Neural progenitor cell (in vitro differentiated cells): ENCODE measurements around the gene MBD4. TPM values are rescaled to one million over a fixed set of nuclear protein-coding genes. Genes with fewer than 3 reads are reported as not detected.

ENCODE experiments used
- DNase-seq: peaks from one replicate; pipeline ENCODE4 v3.0.0-alpha.2; 2016; ENCODE audit warnings: low spot score
- H2AFZ ChIP-seq: fragments of 200-600 bp; sonication (generic); replicated peaks from 2 replicates; pipeline ENCODE4 v1.6.1; 2016; ENCODE audit warnings: antibody characterized with exemption
- H3F3A ChIP-seq: fragments of 200-600 bp; sonication (generic); 2 replicates; pipeline ENCODE4 v1.6.1; 2016; ENCODE audit warnings: antibody characterized with exemption, low read depth
- H3K27ac ChIP-seq: fragments of 200-600 bp; sonication (generic); 2 replicates; pipeline ENCODE4 v1.5.1; 2016; ENCODE audit warnings: mild to moderate bottlenecking
- H3K27me3 ChIP-seq: fragments of 200-600 bp; sonication (generic); 2 replicates; pipeline ENCODE4 v1.6.1; 2016; ENCODE audit warnings: mild to moderate bottlenecking, moderate library complexity
- H3K36me3 ChIP-seq: fragments of 200-600 bp; sonication (generic); 2 replicates; pipeline ENCODE4 v1.5.1; 2016
- H3K4me1 ChIP-seq: fragments of 200-600 bp; sonication (generic); 2 replicates; pipeline ENCODE4 v1.6.1; 2016; ENCODE audit warnings: mixed run types
- H3K4me2 ChIP-seq: fragments of 200-600 bp; sonication (generic); 2 replicates; pipeline ENCODE4 v1.6.1; 2016
- H3K4me3 ChIP-seq: fragments of 200-600 bp; sonication (generic); 2 replicates; pipeline ENCODE4 v1.5.1; 2016
- H3K79me2 ChIP-seq: fragments of 200-600 bp; sonication (generic); 2 replicates; pipeline ENCODE4 v1.6.1; 2016; ENCODE audit warnings: low read depth
- H3K9ac ChIP-seq: fragments of 200-600 bp; sonication (generic); 2 replicates; pipeline ENCODE4 v1.6.1; 2016
- H3K9me3 ChIP-seq: fragments of 200-600 bp; sonication (generic); 2 replicates; pipeline ENCODE4 v1.5.1; 2016; ENCODE audit warnings: low read depth
- H4K20me1 ChIP-seq: fragments of 200-600 bp; sonication (generic); 2 replicates; pipeline ENCODE4 v1.6.1; 2016; ENCODE audit warnings: low read depth
- H3K27ac Mint-ChIP-seq: 3 replicates; pipeline ENCODE4 v1.8.0; 2021; ENCODE audit warnings: mixed read lengths
- H3K27me3 Mint-ChIP-seq: 2 replicates; pipeline ENCODE4 v1.8.0; 2022; ENCODE audit warnings: low read depth, mild to moderate bottlenecking, inconsistent platforms, moderate library complexity, mixed read lengths; ENCODE audit not compliant: insufficient read depth
- H3K36me3 Mint-ChIP-seq: 3 replicates; pipeline ENCODE4 v1.8.0; 2021; ENCODE audit warnings: mixed read lengths
- H3K4me1 Mint-ChIP-seq: 3 replicates; pipeline ENCODE4 v1.8.0; 2021; ENCODE audit warnings: mixed read lengths
- H3K4me3 Mint-ChIP-seq: 3 replicates; pipeline ENCODE4 v1.8.0; 2021; ENCODE audit warnings: mild to moderate bottlenecking, moderate library complexity, mixed read lengths
- H3K9me3 Mint-ChIP-seq: 3 replicates; pipeline ENCODE4 v1.8.0; 2020; ENCODE audit warnings: mixed read lengths
- EZH2 ChIP-seq: fragments of 200-600 bp; sonication (generic); IDR thresholded peaks from 2 replicates; pipeline ENCODE4 v1.6.1; 2017; ENCODE audit warnings: antibody characterized with exemption, mild to moderate bottlenecking, moderate library complexity
- EZH2phosphoT487 ChIP-seq: fragments of 200-600 bp; sonication (generic); IDR thresholded peaks from 2 replicates; pipeline ENCODE4 v1.6.1; 2017; ENCODE audit warnings: antibody characterized with exemption
- total RNA-seq: library from RNA; depleted of rRNA; stranded (reverse); fragments of >200 nt; gene quantifications from 2 replicates; pipeline ENCODE4 v1.2.3, GENCODE V29; 2015; ENCODE audit warnings: low replicate concordance
- TF ChIP-seq, protein P1 (sequence below): fragments of 200-600 bp; sonication (generic); IDR thresholded peaks from 2 replicates; pipeline ENCODE4 v1.5.1; 2017; ENCODE audit warnings: antibody characterized with exemption, mild to moderate bottlenecking

The MBD4 gene
- total RNA-seq, 1 donor from 2014 or later = 46.3 TPM

GRCh38 chr3:129475863-129476262, 36.1 kb upstream of the MBD4 start:
- no peaks in the 10 kb centered on the region for H3K4me1 ChIP-seq
- H3K27ac ChIP-seq = no peak overlapping the region
- H2AFZ ChIP-seq = no peak overlapping the region
- no peaks in the 10 kb centered on the region for H3K79me2 ChIP-seq
- no peaks in the 10 kb centered on the region for H3F3A ChIP-seq
- DNase-seq = no peak
- no peaks in the 10 kb centered on the region for H3K27me3 ChIP-seq
- Mint-ChIP-seq H3K36me3 (peaks cover 27% of the 10 kb centered on the region), H3K27ac (no peak overlapping the region), H3K9me3 (no peaks in the 10 kb centered on the region), H3K4me3 (no peak overlapping the region), H3K27me3 (peaks cover 5% of the 10 kb centered on the region), H3K4me1 (peaks cover 19% of the 10 kb centered on the region)
- H3K9ac ChIP-seq = no peak overlapping the region
- no peaks in the 10 kb centered on the region for H3K9me3 ChIP-seq
- H3K36me3 ChIP-seq = no peaks in the 10 kb centered on the region
- H3K4me3 ChIP-seq = no peak overlapping the region
- H4K20me1 ChIP-seq = no peaks in the 10 kb centered on the region
- TF ChIP-seq EZH2phosphoT487 = no peak
- no peak for TF ChIP-seq EZH2
- TF ChIP-seq, protein P1, sequence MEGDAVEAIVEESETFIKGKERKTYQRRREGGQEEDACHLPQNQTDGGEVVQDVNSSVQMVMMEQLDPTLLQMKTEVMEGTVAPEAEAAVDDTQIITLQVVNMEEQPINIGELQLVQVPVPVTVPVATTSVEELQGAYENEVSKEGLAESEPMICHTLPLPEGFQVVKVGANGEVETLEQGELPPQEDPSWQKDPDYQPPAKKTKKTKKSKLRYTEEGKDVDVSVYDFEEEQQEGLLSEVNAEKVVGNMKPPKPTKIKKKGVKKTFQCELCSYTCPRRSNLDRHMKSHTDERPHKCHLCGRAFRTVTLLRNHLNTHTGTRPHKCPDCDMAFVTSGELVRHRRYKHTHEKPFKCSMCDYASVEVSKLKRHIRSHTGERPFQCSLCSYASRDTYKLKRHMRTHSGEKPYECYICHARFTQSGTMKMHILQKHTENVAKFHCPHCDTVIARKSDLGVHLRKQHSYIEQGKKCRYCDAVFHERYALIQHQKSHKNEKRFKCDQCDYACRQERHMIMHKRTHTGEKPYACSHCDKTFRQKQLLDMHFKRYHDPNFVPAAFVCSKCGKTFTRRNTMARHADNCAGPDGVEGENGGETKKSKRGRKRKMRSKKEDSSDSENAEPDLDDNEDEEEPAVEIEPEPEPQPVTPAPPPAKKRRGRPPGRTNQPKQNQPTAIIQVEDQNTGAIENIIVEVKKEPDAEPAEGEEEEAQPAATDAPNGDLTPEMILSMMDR = no peak
- H3K4me2 ChIP-seq = no peak overlapping the region

GRCh38 chr3:129474984-129475804, 35.4 kb upstream of the MBD4 start:
- no peak for DNase-seq
- H3K27ac ChIP-seq = no peak overlapping the region
- Mint-ChIP-seq H3K4me3 (no peak overlapping the region), H3K27me3 (peaks cover 5% of the 10 kb centered on the region), H3K9me3 (no peaks in the 10 kb centered on the region), H3K27ac (no peak overlapping the region), H3K36me3 (peaks cover 23% of the 10 kb centered on the region), H3K4me1 (peaks cover 15% of the 10 kb centered on the region)
- H3K9me3 ChIP-seq = no peaks in the 10 kb centered on the region
- H3K36me3 ChIP-seq = no peaks in the 10 kb centered on the region
- no peaks in the 10 kb centered on the region for H3K79me2 ChIP-seq
- TF ChIP-seq, protein P1 = no peak
- TF ChIP-seq EZH2phosphoT487 (no peak), EZH2 (no peak)
- no peaks in the 10 kb centered on the region for H3K27me3 ChIP-seq
- no peak overlapping the region for H3K9ac ChIP-seq
- no peak overlapping the region for H3K4me2 ChIP-seq
- H2AFZ ChIP-seq = no peak overlapping the region
- H3K4me1 ChIP-seq = no peaks in the 10 kb centered on the region
- no peak overlapping the region for H3K4me3 ChIP-seq
- no peaks in the 10 kb centered on the region for H3F3A ChIP-seq
- no peaks in the 10 kb centered on the region for H4K20me1 ChIP-seq

DNA sequence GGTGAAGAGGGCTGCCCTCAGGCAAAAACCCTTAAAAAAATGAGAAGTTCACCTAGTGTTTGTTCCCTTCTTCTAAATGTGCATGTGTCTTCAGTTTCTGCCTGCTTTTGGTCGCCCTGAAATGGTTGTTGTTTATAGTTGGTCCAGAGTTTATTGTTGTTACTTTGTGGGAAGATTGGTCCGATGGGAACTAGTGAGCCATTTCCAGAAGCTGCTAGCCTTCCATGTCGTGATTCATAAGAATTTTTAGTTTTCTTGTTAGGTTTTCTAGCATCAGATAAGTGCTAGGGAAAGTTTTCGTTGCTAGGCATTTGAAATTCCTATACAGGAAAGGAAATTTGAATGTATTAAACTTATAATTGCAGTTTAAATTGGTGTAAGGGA, 34.0 kb upstream of the MBD4 start:
- H3K9ac ChIP-seq = no peak overlapping the region
- H3K27me3 Mint-ChIP-seq = peaks cover 5% of the 10 kb centered on the region
- no peak overlapping the region for H3K4me3 Mint-ChIP-seq
- no peaks in the 10 kb centered on the region for H3K4me1 ChIP-seq
- H2AFZ ChIP-seq = no peak overlapping the region
- H3K4me3 ChIP-seq = no peak overlapping the region
- peaks cover 13% of the 10 kb centered on the region for H3K4me1 Mint-ChIP-seq
- no peaks in the 10 kb centered on the region for H3K36me3 ChIP-seq
- no peaks in the 10 kb centered on the region for H3K9me3 ChIP-seq
- no peaks in the 10 kb centered on the region for H3K9me3 Mint-ChIP-seq
- no peak overlapping the region for H3K27ac Mint-ChIP-seq
- H3K4me2 ChIP-seq = no peak overlapping the region
- no peaks in the 10 kb centered on the region for H3K79me2 ChIP-seq
- H4K20me1 ChIP-seq = no peaks in the 10 kb centered on the region
- DNase-seq = no peak
- peaks cover 21% of the 10 kb centered on the region for H3K36me3 Mint-ChIP-seq
- TF ChIP-seq EZH2 (no peak), EZH2phosphoT487 (no peak)
- TF ChIP-seq, protein P1 = no peak
- no peaks in the 10 kb centered on the region for H3F3A ChIP-seq
- no peak overlapping the region for H3K27ac ChIP-seq
- H3K27me3 ChIP-seq = no peaks in the 10 kb centered on the region
